ENCODE results near the gene PUM2.

Gene PUM2

GRCh38 chr2:20230114-20230425 is 120.6 kb downstream of the PUM2 start:
- no peak for DNase-seq (ENCODE audit: low spot score)

- no peak for DNase-seq (ENCODE audit: low spot score)
These were observed 121.1 kb downstream of the PUM2 start for GRCh38 chr2:20229322-20230113.

GRCh38 chr2:20227894-20228505 is 122.6 kb downstream of the PUM2 start:
- no peak for DNase-seq (ENCODE audit: low spot score)

GRCh38 chr2:20226152-20226545 is 124.5 kb downstream of the PUM2 start:
- DNase-seq (ENCODE audit: low spot score): no peak

- DNase-seq (ENCODE audit: low spot score): no peak
These were observed 125.1 kb downstream of the PUM2 start for GRCh38 chr2:20225294-20226151.

GRCh38 chr2:20224716-20225293 is 125.8 kb downstream of the PUM2 start, which contains the start of gene SDC1:
Gene SDC1 (minus strand): TSS chr2:20225130. CDS start chr2:20224867, 263 bp downstream.
- no peak for DNase-seq (ENCODE audit: low spot score)

- no peak for DNase-seq (ENCODE audit: low spot score)
These were observed 126.4 kb downstream of the PUM2 start for GRCh38 chr2:20224164-20224715.

GRCh38 chr2:20223407-20224163 is 127.1 kb downstream of the PUM2 start:
- DNase-seq (ENCODE audit: low spot score): no peak

GRCh38 chr2:20222769-20223406 is 127.8 kb downstream of the PUM2 start:
- DNase-seq (ENCODE audit: low spot score): no peak

- no peak for DNase-seq (ENCODE audit: low spot score)
These were observed 128.5 kb downstream of the PUM2 start for GRCh38 chr2:20222014-20222768.

- DNase-seq (ENCODE audit: low spot score): no peak
These were observed 129.1 kb downstream of the PUM2 start for GRCh38 chr2:20221555-20221973.

GRCh38 chr2:20220806-20221554 is 129.7 kb downstream of the PUM2 start:
- no peak for DNase-seq (ENCODE audit: low spot score)

GRCh38 chr2:20219763-20220380 is 130.8 kb downstream of the PUM2 start:
- no peak for DNase-seq (ENCODE audit: low spot score)

GRCh38 chr2:20218331-20219320 is 132.0 kb downstream of the PUM2 start:
- no peak for DNase-seq (ENCODE audit: low spot score)

- DNase-seq (ENCODE audit: low spot score): no peak
These were observed 133.3 kb downstream of the PUM2 start for GRCh38 chr2:20217041-20217970.
